HL-60/S4 treated with retinoic acid at 250 ng/mL for 4 days and 3 days (cell line): ENCODE results near the gene RNF167.

Experiments
- in situ Hi-C: fragments of 300-500 bp; cut with MboI; formaldehyde crosslinking; loops from 2 replicates; pipeline ENCODE4 v1.7.0; 2022; ENCODE audit warnings: low sequenced_read_pairs

Gene RNF167

GRCh38 chr17:4937553-4937952 lies 2.5 kb upstream of the RNF167 start:
- in situ Hi-C loops, result no loop called here

GRCh38 chr17:4938069-4938491 lies 2.0 kb upstream of the RNF167 start:
- in situ Hi-C loops, result no loop called here

DNA sequence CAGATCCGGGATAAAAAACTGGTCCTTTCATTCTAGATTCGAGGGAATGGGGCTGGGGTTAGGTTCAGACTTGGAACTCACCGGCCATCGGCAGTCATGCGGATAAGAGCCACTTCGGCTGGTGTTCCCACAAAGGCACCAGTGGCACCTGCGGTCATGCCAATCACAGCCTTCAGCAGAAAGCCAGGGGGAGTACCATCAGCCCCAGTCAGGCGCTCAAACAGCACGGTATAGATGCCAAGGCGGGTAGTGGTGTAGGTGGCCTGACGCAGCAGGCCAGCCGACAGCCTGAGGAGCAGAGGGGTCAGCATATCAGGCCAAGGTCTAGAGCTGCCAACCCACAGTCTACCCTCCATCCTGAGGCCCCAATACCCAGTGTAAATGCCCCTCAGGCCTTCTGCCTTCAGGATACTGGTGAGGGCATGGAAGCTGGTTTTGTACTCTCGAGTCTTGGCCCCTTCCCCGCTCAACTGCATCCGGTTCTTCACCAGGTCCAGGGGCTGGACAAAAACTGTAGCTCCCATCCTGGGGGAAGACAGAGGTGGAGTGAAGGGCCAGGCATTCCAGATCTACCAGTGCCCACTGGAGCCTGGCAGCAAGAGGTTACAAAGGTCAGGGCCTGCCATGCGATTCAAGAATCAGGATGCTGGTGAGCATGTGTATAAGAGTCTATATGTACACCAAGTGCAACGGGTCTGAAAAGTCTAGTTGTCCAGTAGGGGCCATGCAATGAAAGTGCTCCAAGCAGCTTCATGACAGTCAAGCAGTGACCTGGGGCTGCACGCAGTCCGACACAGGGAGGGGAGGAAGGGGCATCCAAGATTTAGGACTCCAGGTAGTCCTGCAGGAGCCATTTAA lies 1.2 kb upstream of the RNF167 start:
- in situ Hi-C loops, result no loop called here

DNA sequence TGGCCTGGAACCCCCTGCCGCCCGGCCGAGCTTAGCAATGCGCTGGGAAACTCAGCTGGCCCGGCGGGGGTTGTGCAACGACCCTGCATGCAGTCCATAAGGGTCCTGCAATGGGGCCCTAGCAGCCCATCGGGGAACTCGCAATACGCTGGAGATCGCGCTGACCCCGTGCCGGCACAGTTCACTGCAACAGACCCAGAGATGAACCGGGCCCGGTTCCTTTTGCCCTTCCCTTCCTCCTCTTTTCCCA lies 597 bp upstream of the RNF167 start:
- in situ Hi-C loops, result no loop called here

GRCh38 chr17:4940555-4941318 lies 669 bp downstream of the RNF167 start:
- in situ Hi-C loops, result no loop called here

DNA sequence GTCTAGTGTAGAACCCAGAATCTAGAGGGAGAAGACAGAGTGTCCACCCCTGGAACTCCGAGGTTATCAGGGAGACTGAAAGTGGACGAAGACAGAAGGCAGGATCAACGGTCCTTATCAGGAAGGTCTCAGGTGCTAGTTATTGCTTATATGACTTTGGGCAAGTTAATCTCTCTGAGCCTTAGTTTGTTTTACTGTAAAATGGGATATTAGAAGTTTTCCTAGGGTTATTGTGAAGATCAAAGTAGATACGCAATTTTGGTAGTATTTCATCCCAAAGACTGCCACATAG lies 1.2 kb downstream of the RNF167 start:
- in situ Hi-C loops, result no loop called here

GRCh38 chr17:4942760-4943508 lies 2.9 kb downstream of the RNF167 start:
- in situ Hi-C loops, result no loop called here

DNA sequence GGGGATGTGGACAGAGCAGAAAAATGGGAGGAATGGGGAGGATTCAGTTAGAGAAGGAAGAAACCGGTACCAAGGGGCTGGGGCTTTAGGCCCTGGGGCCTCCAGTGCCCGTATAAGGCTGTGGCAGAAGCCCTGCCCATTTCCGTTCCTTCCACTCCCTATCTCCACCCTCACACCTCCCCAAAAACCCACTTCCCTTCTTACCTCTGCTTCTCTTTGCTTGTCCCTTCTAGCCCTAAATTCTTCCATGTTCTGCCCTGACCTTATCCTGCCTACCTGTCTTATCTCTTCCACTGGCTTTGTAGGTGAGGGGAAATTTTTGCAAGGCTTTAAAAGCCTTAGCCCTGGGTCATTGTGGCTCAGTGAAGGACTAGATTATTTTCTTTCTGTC lies 4.1 kb downstream of the RNF167 start:
- in situ Hi-C loops, result no loop called here

DNA sequence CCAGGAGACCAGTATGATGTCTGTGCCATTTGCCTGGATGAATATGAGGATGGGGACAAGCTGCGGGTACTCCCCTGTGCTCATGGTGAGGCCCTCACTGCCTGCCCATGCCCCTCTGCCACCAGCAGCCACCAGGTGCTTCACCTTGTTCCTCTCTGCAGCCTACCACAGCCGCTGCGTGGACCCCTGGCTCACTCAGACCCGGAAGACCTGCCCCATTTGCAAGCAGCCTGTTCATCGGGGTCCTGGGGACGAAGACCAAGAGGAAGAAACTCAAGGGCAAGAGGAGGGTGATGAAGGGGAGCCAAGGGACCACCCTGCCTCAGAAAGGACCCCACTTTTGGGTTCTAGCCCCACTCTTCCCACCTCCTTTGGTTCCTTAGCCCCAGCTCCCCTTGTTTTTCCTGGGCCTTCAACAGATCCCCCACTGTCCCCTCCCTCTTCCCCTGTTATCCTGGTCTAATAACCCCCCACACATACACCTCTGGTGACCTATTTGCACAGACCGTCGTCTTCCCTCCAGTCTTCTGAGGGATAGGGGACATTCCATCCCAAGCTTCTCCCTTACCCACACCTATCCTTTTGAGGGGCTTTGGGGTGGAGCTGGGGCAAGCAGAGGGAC lies 4.6 kb downstream of the RNF167 start:
- in situ Hi-C loops, result no loop called here

- in situ Hi-C loops, result no loop called here
Observed at GRCh38 chr17:4945176-4945943, 5.3 kb downstream of the RNF167 start.

DNA sequence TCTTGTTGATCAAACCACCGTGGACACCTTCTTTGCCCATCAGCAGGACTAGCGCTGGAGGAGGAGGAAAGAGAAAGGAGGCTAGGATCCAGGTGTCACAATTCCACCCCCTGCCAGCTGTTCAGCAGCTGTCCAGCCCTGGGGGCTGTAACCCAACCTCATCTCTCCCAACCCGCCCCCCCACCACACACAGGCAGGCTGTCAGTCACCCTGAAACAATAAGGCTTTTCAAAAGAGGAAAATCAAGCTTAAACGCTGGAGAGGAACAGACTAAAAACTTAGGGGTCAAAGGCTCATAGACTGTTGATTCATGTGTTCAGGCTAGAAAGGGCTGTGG lies 5.8 kb downstream of the RNF167 start:
- in situ Hi-C loops, result no loop called here

GRCh38 chr17:4946312-4946976 lies 6.4 kb downstream of the RNF167 start:
- in situ Hi-C loops, result no loop called here

DNA sequence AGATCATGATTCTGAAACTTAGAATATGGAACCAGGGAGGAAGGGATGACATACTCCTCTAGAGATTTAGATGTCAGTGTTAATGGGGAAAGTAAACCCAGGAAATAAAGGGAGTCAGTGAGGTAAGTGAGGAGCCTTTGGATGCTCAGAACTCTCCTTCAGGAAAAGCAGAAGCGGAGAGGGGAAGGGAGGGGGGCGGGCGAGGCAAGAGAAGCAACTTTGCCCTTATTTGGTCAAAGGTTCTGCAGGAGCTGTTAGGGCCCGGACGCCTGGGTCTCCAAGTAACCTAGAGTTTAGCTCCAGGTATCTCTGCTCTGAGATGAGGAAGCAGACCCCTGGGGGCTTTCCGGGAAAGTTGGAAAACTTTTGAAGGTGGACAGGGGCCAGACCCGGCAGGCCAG lies 6.9 kb downstream of the RNF167 start:
- in situ Hi-C loops, result no loop called here

DNA sequence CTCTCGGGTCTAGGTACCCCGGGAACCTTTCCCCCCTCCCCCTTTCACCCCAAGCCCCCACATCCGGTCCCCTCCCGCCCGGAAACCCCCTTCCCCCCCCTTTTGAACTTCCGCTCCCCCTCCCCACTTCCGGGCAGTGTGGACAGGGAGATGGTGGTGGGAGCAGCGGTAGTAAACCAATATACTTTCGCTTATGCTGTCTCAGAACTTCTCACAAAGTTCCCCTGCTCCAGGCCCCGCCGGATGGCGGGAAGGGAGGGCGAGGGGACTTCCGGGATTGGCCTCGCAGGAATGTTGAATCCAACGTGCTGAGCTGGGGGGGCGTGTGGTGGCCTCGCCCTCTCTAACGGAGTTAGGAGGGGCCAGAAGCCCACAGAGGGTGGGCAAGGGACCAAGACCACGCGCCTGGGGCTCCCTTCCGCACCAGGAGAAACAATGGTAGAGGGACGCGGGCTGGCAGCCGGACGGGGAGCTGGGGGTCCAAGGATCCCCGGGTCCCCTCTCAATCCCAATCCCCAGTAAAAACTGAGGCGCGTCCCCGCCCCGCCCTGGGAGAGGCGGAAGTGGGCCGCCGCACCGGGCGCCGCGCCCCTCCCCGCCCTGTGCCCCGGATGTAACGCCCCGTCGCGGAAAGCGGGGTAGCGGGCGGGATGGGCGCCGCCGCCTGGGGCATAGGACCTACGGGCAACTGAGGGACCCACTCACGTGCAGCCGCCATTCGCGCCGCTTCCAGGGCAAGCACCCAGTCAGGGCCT lies 7.5 kb downstream of the RNF167 start:
- in situ Hi-C loops, result no loop called here

DNA sequence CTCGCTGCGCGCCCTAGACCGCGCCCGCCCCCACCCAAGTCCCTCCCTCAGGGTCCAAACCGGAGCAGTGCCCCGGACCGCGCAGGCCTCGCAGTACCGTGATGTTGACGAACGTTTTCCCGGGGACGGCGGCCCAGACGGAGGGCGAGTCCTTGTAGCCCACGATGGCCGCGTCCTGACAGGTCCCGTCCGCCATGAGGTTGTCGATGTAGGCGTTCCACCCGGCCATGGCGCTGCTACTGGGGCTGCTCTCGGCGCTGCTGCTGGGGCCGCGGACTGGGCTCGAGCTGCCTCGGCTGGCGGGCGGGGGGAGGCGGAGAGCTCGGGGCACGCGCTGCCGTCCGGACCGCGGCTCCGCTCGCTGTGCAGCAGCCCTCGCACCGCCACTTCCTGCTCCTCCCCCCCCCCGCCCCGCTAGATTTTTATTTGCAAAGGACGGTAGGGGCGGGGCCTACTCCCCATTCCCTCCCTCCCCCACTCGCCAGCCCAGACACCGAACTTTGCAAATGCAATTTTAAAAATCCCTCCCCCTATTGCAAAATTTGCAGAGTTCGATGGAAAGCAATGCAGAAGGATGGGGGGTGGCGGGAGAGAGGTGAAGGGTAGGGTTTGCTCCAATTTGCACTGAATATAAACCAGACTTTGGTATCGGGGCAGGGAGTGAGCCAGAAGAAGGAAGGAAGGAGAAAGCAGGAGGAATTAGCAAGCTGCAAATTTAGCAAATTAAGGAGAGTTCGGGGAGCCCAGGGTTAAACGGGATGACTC lies 8.3 kb downstream of the RNF167 start, which contains the start of gene PFN1:
TSS of gene PFN1 (minus strand) at position 365 of the 765 bp plus-strand sequence. CDS start at position 229, 136 bp downstream.
- in situ Hi-C loops, result no loop called here

GRCh38 chr17:4948931-4949320 lies 8.9 kb downstream of the RNF167 start:
- in situ Hi-C loops, result no loop called here

- in situ Hi-C loops, result no loop called here
Observed at GRCh38 chr17:4949321-4950074, 9.4 kb downstream of the RNF167 start.

GRCh38 chr17:4950075-4950745 lies 10.1 kb downstream of the RNF167 start:
- in situ Hi-C loops, result no loop called here
